ENCODE measurements around the gene UBC.
"Not testable (repeated sequence)": the region's sequence is repeated elsewhere in the genome, so short reads cannot be mapped to it uniquely, and the experiment has no call there.

Gene UBC

DNA sequence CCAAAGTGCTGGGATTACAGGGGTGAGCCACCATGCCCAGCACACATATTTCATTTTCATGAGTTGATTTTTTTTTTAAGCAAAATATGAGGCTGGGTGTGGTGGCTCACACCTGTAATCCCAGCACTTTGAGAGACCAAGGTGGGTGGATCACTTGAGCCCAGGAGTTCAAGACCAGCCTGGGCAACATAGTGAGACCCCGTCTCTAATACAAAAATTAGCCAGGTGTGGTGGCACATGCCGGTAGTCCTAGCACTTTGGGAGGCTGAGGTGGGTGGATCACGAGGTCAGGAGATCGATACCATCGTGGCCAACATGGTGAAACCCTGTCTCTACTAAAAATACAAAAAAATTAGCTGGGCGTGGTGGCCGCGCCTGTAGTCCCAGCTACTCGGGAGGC, 17.1 kb upstream of the UBC start:
- not testable (repeated sequence) for DNase-seq (ENCODE audit: low read depth)

DNA sequence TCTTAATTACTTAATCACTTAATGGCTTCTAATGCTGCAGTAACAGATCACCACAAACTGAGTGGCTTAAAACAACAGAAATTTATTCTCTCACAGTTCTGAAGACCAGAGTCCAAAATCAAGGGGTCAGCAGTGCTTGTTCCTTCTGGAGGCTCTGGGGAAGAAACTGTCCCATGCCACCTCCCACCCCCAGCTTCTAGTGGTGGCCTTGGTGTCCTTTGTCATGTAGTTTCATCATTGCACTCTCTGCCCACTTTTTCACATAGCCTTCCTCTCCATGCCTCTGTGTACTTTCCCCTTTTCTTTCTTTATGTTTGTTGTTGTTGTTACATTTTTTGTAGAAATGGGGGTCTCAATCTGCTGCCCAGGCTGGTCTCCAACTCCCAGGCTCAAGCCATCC, 16.1 kb upstream of the UBC start:
- DNase-seq (ENCODE audit: low read depth), result no peak

DNA sequence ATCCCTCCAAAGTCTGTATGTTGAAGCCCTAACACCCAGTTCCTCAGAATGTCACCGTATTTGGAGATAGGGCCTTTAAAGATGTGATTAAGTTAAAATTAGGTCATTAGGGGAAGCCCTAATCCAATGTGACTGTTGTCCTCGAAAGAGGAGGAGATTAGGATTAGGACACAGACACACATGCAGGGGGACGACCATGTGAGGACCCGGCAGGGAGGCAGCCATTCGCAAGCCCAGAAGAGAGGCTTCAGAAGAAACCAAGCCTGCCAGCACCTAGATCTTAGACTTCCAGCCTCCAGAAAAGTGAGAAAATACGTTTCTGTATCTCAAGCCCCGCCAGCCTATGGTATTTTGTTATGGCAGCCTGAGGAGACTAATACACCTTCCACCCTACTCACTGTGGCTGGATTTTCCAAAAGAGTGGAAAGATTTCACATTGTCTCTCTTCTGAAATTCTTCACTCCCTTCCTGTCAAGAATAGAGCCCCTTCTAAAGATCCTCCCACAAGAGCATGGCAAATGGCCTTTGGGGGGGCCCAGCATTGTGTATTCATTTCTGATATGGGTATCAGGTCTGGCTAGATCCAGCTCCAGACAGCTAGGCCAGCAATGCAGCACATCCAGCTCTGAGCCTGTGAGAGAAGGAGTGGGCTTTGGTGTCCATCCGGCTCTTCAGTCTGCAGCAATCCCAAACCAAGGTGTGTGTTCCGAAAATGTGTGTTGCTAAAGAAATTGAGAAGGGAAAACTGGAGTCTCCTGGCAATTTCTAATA, 15.4 kb upstream of the UBC start:
- no peak for DNase-seq (ENCODE audit: low read depth)

DNA sequence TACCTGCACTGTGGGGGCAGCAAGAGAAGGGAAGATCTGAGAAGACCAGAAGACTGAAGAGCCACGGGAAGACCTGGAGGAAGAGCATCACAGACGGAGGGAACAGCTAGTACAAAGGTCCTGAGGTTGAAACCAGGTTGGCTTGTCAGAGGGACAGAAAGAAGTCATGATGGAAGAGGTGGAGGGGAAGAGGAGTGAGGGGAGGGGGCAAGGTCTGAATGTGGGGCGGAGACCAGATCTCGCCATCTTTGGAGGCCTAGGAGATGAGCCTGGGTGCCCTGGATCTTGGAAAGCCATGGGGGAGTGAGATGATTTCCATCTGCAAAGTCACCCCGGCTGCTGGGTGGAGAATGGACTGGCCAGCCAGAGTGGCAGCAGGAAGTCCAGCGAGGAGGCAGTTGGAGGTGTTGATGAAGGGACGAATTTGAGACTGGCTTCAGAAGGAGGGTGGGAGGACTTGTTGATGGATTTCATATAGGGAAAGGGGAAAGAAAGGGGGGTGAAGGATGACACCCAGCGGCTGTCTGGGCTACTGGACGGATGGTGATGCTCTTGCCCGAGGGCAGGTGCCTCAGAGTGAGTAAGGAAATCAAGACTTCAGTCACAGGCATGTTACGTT, 14.6 kb upstream of the UBC start:
- DNase-seq (ENCODE audit: low read depth), result no peak

DNA sequence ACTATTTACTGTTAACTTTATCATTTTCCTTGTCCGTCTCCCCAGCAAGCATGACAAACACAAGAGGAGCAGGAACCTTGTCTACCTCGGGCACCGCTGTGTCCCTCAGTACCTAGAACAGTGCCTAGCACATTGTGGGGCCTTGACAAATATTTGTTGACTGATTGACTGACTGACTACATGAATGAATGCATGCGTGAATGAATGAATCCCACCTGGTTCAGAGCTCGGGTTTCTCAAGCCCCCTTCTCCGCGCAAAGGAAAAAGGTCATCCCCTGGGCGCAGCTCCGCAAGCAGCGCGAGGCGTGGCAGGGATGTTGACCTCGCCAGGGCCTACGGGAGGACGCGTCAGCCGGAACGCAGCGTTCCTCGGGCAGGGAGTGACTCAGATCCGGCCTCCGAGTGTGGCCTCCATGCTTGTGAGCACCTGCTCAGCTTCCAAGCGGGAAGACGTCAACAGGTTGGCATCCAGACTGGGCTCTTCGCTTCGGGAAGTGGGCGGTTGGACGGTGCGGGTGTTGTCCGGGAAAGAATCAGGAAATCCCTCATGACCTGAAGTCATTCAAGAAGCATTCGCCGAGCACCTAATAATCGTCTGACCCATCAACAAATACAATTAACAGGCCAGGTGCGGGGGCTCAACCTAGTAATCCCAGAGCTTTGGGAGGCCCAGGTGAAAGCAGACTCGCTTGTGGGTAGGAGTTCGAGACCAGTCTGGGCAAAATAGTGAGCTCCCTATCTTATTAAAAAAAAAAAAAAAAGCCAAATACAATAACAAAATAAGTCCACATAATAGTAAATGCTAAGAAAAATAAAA, 13.9 kb upstream of the UBC start:
- no peak for DNase-seq (ENCODE audit: low read depth)

DNA sequence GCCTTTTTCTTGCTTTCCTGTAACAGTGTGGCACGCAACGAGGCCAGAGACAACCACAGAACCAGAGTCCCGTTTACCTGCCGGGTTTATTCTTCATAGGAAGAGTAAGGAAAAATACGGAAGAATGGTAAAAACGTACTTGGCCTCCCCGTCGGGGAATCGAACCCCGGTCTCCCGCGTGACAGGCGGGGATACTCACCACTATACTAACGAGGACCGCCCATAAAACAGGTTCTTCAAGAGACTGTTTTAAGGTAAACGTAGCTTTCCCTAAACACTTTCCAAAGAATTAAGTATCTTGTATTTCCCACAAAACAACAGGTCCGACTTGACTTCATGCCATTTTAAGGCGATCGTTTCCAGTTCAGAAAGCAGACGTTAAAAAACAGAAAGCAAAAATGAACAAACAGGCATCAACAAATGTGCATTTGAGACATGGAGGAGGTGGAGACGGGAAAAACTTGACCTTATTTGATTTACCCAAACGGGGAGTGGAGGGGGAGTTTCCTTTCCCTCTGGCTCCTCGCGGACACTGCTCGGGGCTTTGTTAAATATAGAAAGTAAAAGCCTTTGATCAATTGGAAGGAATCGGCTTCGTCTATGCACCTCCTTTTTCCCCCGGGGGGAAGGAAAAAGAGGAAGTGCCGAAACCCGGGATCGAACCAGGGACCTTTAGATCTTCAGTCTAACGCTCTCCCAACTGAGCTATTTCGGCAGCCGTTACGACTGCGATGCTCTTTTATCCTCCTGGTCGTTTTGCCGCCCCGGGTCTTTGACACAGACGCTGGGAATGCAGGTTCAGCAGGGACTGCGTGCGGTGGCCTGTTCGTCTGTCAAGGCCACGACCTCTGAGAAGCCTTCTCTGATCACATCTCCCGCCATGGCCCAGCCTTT, 13.0 kb upstream of the UBC start:
- DNase-seq (ENCODE audit: low read depth), result peak; percentile 97

DNA sequence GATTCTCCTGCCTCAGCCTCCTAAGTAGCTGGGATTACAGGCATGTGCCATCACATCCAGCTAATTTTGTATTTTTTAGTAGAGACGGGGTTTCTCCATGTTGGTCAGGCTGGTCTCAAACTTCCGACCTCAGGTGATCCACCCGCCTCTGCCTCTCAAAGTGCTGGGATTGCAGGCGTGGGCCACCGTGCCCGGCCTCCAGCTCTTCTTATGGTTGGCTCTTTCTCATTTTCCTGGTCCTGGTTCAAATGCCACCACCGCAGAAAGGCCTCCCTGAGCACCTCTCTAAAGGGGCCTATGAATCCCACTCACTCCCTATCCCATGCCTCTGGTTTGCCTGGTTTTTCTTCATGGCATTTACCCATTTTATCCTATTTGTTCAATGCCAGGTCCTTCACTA, 11.3 kb upstream of the UBC start:
- DNase-seq (ENCODE audit: low read depth), result not testable (repeated sequence)

DNA sequence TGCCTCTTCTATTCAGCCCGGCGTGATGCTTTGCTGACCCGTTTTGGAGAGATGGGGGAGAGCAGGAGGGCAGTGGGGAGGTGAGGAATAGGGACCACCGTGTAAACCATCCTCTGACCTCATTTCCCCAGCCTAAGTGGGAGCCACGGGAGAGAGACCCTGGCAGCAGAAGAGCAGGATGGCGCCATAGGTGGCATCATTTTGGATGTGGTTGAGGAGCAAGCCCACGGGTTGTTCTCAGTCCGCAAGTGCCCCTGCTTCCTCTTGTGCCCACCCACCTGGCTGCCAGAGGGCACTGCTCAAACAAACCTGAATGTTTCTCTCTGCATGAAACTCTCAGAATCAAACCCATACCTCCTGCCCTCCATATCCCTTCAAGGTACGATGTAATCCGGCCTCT, 10.7 kb upstream of the UBC start:
- DNase-seq (ENCODE audit: low read depth), result no peak

DNA sequence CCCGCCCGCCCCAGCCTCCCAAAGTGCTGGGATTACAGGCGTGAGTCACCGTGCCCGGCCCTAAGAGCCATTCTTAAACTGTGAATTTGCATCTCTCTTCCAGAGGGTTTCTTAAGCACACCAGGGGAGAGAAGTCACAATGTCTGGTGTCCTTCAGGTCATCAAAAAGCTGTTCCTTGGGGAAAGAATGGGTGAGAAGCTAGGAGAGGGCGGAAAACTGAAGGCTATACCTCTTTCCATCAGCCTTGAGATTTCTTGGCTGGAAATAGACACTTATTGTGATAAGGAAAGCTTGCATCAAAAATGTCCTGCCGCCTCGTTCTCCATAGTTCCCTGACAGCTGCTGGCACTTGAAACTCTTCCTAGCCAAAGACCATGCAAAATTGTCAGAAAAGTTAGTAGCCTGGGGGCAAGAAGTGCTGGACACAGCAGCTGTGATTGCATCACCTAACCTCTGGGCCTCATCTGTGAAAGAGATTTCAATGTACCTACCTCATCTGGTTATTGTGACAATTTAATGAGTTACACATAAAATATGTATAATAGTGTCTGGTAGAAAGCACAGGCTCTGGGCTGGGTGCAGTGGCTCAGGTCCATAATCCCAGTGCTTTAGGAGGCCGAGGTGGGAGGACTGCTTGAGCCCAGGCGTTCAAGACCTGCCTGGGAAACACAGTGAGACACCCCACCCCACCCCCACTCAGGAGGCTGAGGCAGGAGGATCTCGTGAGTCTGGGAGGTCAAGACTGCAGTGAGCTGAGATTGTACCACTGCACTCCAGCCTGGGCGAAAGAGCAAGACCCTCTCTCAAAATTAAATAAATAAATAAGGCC, 9.7 kb upstream of the UBC start:
- DNase-seq (ENCODE audit: low read depth), result no peak

DNA sequence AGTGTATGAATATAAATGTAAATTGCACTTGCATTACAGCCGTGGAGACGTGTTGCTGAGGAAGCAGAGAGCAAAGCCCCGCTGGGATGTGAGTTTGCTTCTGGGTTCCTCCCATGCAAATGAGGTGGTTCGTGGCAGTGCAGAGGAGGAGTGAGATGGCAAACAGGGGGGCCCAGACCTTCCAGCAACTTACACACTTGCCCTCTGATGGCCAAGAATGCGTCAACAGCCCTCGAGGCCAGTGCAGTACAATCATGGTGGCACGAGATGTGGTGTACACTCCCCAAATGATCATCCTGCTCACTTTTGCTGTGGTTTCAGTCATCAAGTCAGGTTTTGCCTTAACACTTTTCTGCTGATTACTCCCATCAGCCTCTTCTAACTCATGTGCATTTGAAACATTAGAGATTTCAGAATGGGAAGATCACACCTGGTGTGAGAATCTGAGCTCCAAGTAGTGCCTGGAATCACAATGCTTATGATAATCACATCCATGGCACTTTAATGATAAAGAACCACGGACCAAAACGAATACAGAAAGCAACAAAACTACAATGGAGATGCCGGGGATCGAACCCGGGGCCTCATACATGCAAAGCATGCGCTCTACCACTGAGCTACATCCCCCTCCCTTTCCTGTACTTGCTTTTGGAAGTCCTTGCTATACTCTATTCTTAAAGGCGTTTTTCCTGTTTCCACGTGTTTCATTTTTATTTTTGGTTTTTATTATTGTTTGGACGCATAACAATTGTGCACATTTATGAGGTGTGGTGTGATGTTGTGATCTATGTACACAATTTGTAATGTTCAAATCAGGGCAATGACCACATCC, 7.0 kb upstream of the UBC start:
- no peak for DNase-seq (ENCODE audit: low read depth)

DNA sequence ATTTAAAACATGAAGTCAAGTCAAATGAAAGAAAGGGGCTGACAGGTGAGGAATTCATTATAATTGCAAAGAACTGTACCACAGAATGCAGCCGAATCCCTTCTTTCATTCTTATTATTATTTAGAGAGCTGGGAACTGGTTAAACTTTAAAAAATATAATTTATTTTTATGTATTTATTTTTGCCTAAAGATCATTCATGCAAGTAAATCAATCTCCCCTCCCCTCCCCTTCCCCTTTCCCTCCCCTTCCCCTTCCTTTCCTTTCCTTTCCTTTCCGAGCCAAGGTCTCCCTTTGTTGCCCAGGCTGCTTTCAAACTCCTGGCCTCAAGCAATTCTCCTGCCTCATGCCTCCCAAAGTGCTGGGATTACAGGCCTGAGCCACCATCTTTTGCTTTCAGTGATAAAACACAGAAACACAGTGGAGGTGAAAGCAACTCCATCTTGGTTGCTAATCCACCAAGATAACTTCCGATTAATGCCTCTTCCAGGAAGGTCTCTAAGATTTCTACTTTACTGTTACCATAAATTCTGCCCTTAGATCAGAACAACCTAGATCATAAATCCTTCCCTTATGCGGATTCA, 6.0 kb upstream of the UBC start:
- no peak for DNase-seq (ENCODE audit: low read depth)

DNA sequence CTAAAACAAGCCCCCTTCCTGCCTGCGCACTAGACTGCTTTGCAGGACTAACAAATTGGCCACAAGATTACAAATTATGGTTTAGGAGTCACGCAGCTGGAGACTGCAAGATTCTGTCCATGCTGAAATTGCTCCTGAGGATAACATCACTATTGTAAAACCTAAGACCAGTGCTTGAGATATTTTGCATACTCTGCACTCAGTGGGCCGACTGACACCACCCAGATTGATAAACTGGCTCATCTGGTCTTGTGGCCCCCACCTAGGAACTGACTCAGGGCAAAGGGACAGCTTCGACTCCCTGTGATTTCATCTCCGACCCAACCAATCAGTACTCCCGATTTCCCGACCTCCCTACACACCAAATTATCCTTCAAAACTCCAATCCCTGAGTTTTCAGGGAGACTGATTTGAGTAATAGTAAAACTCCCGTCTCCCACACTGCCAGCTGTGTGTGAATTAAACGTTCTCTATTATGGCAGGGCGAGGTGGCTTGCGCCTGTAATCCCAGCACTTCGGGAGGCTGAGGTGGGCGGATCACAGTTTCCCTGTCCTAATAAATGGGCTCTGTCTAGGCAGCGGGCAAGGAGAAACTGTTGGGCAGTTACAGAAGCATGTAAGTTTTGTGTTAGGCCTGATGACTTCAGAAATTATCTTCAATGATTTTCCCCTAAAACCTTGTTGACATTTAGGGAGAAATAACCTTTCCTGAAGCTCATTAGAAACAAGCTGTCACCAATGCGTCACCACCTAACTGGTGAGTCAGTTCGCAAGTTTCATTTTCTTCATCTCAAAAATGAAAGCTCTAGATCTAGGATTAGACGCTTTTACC, 5.3 kb upstream of the UBC start:
- no peak for DNase-seq (ENCODE audit: low read depth)

DNA sequence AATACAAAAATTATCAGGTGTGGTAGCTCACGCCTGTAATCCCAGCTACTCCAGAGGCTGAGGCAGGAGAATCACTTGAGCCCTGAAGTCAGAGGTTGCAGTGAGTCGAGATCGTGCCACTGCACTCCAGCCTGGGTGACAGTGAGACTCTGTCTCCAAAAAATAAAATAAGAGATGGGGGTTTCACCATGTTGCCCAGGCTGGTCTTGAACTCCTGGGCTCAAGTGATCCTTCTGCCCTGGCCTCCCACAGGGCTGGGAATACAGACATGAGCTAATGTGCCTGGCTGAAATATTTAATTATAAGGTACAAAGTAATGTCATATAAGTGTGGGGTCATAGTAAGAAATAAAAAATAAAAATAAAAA, 4.2 kb upstream of the UBC start:
- not testable (repeated sequence) for DNase-seq (ENCODE audit: low read depth)

DNA sequence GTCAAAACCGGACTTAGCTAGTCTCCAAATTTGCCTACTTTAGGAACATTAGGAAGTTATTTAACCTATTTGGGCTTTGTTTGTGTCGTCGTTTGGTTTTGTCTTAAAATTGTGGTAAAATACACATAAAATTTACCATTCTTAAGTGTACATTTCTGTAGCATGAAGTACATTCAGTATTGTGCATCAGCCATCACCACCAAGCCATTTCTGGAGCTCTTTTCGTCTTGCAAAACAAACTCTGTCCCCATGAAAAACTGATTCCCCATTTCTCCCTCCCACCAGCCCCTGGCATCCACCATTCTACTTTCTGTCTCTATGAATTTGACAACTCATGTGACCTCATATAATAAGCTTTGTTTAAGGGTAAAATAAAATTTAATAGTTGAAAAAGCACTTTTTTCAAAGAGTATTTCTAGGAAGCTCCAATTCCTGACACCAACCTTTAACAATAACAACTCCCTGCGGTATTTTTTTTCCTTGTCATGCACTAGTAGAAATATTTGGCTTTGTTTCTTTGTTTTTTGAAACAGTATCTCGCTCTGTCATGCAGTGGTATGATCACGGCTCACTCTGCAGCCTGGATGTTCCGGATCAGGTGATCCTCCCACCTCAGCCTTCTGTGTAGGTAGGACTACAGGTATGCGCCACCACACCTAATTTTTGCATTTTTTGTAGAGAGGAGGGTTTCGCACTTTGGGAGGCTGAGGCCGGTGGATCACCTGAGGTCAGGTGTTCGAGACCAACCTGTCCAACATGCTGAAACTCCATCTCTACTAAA, 3.6 kb upstream of the UBC start:
- DNase-seq (ENCODE audit: low read depth), result no peak

DNA sequence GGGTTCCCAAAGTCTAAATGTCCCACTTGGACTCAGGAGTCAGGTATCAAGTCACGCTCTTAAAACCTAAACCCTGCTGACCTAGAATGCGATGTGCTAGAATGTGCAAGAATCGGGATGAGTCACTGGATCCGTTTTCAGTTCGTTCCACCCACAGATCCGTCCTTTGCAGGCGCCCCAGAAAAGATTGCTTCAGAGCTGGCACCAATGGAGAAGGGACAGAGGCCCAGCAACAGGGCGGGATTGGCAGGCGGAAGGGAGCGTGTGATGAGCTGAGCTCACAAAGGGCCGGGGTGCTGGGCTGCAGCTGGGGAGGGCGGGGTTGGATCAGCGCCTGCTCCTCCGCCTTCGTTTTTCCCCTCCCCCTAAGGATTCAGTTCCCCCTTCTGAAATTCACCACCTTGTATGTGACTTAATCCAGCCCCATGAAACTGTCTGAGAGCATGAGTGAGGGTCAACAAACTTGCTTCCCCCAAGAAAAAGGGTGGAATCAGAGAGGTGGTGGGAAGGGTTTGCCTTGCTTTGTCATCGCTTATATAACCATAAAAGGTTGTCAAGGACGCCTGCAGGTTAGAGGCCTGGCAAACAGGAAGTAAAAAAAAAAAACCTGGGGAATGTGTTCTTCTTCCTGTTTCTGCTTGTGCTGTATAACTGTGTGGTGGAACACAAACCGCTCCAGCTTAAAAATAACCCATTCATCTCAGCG, 2.8 kb upstream of the UBC start:
- DNase-seq (ENCODE audit: low read depth), result peak; percentile 62

DNA sequence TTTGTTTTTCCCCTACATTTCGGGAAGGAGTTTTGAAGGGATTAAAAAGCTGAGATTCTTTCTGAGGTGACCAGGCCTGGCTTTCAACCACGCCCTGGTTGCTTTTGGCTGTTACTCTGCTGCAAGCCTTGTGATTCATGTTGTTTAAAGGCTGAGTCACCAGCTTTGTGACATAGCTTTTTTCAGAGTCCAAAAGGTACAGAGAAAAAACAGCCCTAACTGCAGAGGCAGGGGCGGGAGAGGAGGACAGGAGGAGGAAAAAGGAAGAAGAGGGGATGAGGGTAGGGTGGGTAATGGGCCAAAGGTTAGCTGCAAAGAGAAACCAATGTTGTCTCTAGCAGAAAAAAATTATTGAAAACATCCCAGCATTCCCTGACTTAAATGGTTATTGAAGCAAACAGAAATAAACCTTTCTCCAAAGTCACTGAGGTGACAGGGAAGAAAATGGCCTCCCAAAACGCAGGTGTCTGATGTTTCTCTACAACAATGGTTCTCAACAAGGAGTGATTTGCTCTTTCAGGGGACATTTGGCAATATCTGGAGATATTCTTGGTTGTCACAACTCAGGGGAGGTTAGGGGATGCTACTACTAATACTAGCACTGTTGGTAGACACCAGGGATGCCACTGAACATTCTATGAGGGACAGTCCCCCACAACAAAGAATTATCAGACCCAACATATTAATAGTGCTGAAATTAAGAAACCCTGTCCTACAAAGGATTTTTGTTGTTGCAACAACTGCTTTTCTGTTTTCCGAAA, 2.1 kb upstream of the UBC start:
- DNase-seq (ENCODE audit: low read depth), result no peak

All from stimulated activated CD8-positive, alpha-beta memory T cell treated with anti-CD3 and anti-CD28 coated beads, Interleukin-15, amount 100 ng/mL, for 24 hours (primary cell).